ENCODE data around the gene GFOD1.
A peak's percentile ranks its signal among the peaks of the same experiment; 100 is the strongest.

The GFOD1 gene

DNA sequence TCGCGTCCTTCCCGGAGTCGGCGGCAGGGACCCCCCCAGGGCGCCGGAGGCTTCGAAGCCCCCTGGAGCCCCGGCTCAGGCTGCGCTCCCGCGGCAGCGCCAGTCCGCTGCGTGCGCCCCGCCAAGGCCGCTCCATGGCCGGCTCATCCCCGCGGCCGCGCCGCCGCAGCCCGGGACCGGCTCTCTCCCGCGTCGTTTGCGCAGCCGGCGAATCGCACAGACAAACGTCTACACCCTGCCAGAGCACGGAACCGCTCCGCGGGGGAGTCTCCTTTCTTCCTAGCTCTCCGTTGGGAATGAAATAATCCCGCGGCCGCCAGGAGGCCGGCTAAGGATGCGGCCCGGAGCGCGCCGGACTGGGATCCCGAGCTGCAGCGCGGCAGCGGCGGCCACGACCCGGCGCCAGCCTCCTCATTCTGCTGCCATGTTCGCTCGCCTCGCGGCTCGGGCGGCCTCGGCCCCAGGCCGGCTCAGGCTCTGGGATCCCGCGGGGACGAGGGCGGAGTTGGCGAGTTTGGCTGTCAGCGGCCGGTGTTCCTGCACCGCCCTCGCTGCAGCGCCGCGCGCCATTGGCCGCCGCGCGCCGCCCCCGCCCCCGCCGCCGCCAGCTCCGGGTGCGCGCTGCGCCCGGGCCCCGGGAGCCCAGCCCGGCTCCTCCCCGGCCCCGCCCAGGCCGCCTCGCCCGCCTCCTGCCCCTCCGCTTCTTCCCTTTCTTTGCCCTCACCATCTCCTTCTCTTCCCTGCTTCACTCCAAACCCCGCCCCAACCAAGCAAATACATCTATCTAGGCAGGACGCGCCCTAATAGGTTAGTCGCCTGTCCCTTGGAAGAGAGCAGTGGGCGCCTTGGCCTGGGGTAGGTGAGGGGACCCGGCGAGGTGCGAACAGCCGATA lies at the start of gene GFOD1:
GFOD1 (minus strand) TSS at position 479 of the 893 bp plus-strand sequence. CDS start 710 bp downstream, outside the sequence.
- TF ChIP-seq, protein P1, sequence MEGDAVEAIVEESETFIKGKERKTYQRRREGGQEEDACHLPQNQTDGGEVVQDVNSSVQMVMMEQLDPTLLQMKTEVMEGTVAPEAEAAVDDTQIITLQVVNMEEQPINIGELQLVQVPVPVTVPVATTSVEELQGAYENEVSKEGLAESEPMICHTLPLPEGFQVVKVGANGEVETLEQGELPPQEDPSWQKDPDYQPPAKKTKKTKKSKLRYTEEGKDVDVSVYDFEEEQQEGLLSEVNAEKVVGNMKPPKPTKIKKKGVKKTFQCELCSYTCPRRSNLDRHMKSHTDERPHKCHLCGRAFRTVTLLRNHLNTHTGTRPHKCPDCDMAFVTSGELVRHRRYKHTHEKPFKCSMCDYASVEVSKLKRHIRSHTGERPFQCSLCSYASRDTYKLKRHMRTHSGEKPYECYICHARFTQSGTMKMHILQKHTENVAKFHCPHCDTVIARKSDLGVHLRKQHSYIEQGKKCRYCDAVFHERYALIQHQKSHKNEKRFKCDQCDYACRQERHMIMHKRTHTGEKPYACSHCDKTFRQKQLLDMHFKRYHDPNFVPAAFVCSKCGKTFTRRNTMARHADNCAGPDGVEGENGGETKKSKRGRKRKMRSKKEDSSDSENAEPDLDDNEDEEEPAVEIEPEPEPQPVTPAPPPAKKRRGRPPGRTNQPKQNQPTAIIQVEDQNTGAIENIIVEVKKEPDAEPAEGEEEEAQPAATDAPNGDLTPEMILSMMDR (conservative IDR thresholded peaks at IDR 0.05; ENCODE audit: low read depth, low read length): peak; percentile 25
- peak; percentile 87 for DNase-seq (ENCODE audit: low read depth)
- peak within 1 kb of the TSS; percentile 71 for H3K4me3 ChIP-seq (ENCODE audit: low read depth, low read length)

- TF ChIP-seq, protein P1 (conservative IDR thresholded peaks at IDR 0.05; ENCODE audit: low read depth, low read length): no peak
- no peak overlapping the region for H3K4me3 ChIP-seq (ENCODE audit: low read depth, low read length)
- DNase-seq (ENCODE audit: low read depth): no peak
These were observed 49.6 kb upstream of the GFOD1 start for GRCh38 chr6:13536796-13537526.

DNA sequence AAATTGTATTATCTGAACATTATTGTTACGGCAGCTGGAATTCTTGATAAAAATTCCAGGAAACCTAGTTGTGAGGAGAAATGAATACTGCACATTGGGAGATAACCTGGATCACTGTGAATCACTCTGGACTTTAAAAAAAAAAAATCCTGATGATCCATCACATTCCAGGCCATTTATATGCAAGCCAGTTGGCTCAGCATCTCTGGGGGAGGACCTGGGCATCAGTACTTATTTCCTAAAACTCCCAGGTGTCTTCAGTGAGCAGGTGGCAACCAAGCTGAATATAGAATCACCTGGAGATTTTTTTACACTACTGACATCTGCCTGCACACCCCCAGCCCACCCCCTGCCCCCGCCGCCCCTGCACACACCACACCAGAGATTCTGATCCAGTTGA lies 47.9 kb upstream of the GFOD1 start:
- DNase-seq (ENCODE audit: low read depth): no peak
- TF ChIP-seq, protein P1 (conservative IDR thresholded peaks at IDR 0.05; ENCODE audit: low read depth, low read length): no peak
- H3K4me3 ChIP-seq (ENCODE audit: low read depth, low read length): no peak overlapping the region

DNA sequence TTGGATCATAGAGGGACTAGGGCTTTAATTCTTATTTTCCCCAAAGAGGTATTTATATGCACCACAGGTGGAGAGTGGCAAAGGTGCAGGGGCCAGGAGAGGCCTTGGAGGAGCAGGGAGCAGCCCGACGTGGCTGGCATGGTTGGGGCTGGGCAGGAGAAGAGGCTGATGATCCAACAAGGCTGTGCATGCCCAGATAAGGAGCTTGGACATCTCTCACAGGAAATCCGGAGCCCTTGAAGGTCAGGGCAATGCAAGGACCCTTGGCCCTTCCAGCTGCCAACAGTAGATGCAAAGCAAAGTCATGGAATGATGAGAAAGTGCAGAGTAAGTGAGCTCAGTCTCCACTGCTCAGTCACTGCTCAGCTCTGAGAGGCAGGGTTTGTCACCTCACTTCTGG lies 47.1 kb upstream of the GFOD1 start:
- H3K4me3 ChIP-seq (ENCODE audit: low read depth, low read length): no peak overlapping the region
- TF ChIP-seq, protein P1 (conservative IDR thresholded peaks at IDR 0.05; ENCODE audit: low read depth, low read length): no peak
- DNase-seq (ENCODE audit: low read depth): no peak

GRCh38 chr6:13531956-13532355 lies 44.6 kb upstream of the GFOD1 start:
- no peak for DNase-seq (ENCODE audit: low read depth)
- TF ChIP-seq, protein P1 (conservative IDR thresholded peaks at IDR 0.05; ENCODE audit: low read depth, low read length): no peak
- no peak overlapping the region for H3K4me3 ChIP-seq (ENCODE audit: low read depth, low read length)

DNA sequence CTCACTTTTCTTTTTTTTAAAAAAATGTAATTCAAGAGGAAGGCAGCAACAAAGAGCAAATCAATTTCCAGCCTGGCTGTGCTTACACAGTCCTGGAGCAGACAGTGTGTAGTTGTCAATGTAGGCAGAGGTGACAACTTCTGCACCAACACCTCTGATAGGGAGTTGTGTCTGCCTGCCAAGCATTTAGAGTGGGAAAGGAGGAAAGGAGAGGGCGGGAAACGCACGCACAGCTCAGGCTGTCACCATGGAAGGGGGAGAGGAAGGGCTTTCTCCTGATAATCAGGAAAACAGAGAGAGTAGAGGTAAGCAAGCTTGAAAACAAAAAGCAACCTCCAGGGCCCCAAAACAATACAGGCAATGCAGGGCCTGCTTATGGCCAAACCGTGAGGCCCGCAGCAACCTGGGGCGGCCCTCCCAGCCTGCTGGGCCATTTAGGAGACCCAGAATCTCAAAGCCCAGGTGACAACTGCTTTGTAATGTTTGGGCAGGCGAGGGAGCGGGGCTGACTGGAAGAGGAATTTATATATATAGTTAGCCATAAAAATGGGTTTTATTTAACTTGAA lies 41.5 kb upstream of the GFOD1 start:
- H3K4me3 ChIP-seq (ENCODE audit: low read depth, low read length): no peak overlapping the region
- no peak for DNase-seq (ENCODE audit: low read depth)
- TF ChIP-seq, protein P1 (conservative IDR thresholded peaks at IDR 0.05; ENCODE audit: low read depth, low read length): no peak

All from choroid plexus epithelial cell (primary cell).